Loucy (cell line): Measurements from ENCODE around the gene SPC24.

ENCODE experiments used
- H2AFZ ChIP-seq: fragments of 200-600 bp; sonication (generic); 2 replicates; pipeline ENCODE4 v1.6.0; 2016; ENCODE audit warnings: antibody characterized with exemption, mild to moderate bottlenecking, low read length, moderate library complexity
- H3F3A ChIP-seq: fragments of 200-600 bp; 2 replicates; pipeline ENCODE4 v1.6.0; 2016; ENCODE audit warnings: antibody characterized with exemption, low read depth, mild to moderate bottlenecking
- H3K27me3 ChIP-seq: fragments of 200-600 bp; sonication (generic); 2 replicates; pipeline ENCODE4 v1.6.1; 2014; ENCODE audit warnings: low read length, mild to moderate bottlenecking; ENCODE audit not compliant: insufficient read depth, poor library complexity, severe bottlenecking
- H3K36me3 ChIP-seq: fragments of 200-600 bp; sonication (generic); 2 replicates; pipeline ENCODE4 v1.6.1; 2016; ENCODE audit warnings: low read length; ENCODE audit not compliant: insufficient read depth
- H3K4me1 ChIP-seq: fragments of 200-600 bp; sonication (generic); 2 replicates; pipeline ENCODE4 v1.5.1; 2014; ENCODE audit warnings: low read length, mild to moderate bottlenecking; ENCODE audit not compliant: insufficient read depth, poor library complexity, severe bottlenecking
- H3K4me2 ChIP-seq: fragments of 200-600 bp; sonication (generic); 2 replicates; pipeline ENCODE4 v1.6.0; 2014; ENCODE audit warnings: antibody characterized with exemption, low read length, low read depth, mild to moderate bottlenecking; ENCODE audit not compliant: poor library complexity, severe bottlenecking
- H3K4me3 ChIP-seq: fragments of 200-600 bp; sonication (generic); 2 replicates; pipeline ENCODE4 v1.5.1; 2014; ENCODE audit warnings: low read length, mild to moderate bottlenecking, mixed read lengths; ENCODE audit not compliant: poor library complexity, severe bottlenecking
- H3K79me2 ChIP-seq: fragments of 200-600 bp; sonication (generic); 2 replicates; pipeline ENCODE4 v1.6.1; 2014; ENCODE audit warnings: low read length; ENCODE audit not compliant: insufficient read depth
- H3K9ac ChIP-seq: fragments of 200-600 bp; sonication (generic); 2 replicates; pipeline ENCODE4 v1.6.0; 2014; ENCODE audit warnings: mild to moderate bottlenecking, low read depth, low read length, moderate library complexity; ENCODE audit not compliant: poor library complexity, severe bottlenecking
- H3K9me2 ChIP-seq: fragments of 200-600 bp; sonication (generic); replicated peaks from 2 replicates; pipeline ENCODE4 v1.6.1; 2016; ENCODE audit warnings: low read depth, low read length, mixed read lengths
- H3K9me3 ChIP-seq: fragments of 200-600 bp; sonication (generic); 2 replicates; pipeline ENCODE4 v1.6.1; 2014; ENCODE audit warnings: mild to moderate bottlenecking, antibody characterized with exemption, low read length, low read depth; ENCODE audit not compliant: insufficient read depth
- H4K20me1 ChIP-seq: fragments of 200-600 bp; sonication (generic); 2 replicates; pipeline ENCODE4 v1.6.0; 2014; ENCODE audit warnings: antibody characterized with exemption, low read length, mild to moderate bottlenecking; ENCODE audit not compliant: insufficient read depth, poor library complexity, severe bottlenecking
- EZH2phosphoT487 ChIP-seq: fragments of 200-600 bp; IDR thresholded peaks from 2 replicates; pipeline ENCODE4 v1.6.1; 2018; ENCODE audit warnings: antibody characterized with exemption, mild to moderate bottlenecking, moderate library complexity, borderline replicate concordance
- TF ChIP-seq, protein P1 (sequence below): fragments of 200-600 bp; sonication (generic); conservative IDR thresholded peaks from 2 replicates; pipeline ENCODE4 v1.5.1; 2014; ENCODE audit warnings: mild to moderate bottlenecking, antibody characterized with exemption, low read length

Gene SPC24

DNA sequence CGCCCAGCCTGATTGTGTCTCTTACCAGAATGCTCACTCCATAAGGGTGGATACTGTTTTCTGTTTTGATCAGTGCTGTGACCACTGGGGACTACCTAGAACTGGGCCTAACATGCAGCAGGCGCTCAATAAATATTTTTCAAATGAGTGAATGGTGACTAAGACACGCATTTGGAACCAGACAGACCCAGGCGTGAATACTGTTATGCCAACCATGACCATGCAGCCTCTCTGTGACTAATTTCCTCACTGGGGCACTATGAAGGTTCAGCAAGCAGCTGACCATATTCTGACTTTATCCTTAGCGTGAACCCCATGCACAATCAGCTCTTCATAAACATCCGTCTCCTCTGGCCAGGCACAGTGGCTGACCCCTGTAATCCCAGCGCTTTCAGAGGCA is 13.0 kb upstream of the SPC24 start:
- Histone ChIP-seq H3K4me2 (no peak overlapping the region), H3K4me3 (no peak overlapping the region), H3K9me2 (no peaks in the 10 kb centered on the region), H3K27me3 (no peaks in the 10 kb centered on the region), H4K20me1 (no peaks in the 10 kb centered on the region), H3K36me3 (no peaks in the 10 kb centered on the region), H3K79me2 (no peaks in the 10 kb centered on the region), H3K9me3 (no peaks in the 10 kb centered on the region), H3K9ac (no peak overlapping the region), H3K4me1 (no peaks in the 10 kb centered on the region), H3F3A (no peaks in the 10 kb centered on the region), H2AFZ (no peak overlapping the region)
- TF ChIP-seq, protein P1, sequence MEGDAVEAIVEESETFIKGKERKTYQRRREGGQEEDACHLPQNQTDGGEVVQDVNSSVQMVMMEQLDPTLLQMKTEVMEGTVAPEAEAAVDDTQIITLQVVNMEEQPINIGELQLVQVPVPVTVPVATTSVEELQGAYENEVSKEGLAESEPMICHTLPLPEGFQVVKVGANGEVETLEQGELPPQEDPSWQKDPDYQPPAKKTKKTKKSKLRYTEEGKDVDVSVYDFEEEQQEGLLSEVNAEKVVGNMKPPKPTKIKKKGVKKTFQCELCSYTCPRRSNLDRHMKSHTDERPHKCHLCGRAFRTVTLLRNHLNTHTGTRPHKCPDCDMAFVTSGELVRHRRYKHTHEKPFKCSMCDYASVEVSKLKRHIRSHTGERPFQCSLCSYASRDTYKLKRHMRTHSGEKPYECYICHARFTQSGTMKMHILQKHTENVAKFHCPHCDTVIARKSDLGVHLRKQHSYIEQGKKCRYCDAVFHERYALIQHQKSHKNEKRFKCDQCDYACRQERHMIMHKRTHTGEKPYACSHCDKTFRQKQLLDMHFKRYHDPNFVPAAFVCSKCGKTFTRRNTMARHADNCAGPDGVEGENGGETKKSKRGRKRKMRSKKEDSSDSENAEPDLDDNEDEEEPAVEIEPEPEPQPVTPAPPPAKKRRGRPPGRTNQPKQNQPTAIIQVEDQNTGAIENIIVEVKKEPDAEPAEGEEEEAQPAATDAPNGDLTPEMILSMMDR: no peak
- TF ChIP-seq EZH2phosphoT487: no peak

DNA sequence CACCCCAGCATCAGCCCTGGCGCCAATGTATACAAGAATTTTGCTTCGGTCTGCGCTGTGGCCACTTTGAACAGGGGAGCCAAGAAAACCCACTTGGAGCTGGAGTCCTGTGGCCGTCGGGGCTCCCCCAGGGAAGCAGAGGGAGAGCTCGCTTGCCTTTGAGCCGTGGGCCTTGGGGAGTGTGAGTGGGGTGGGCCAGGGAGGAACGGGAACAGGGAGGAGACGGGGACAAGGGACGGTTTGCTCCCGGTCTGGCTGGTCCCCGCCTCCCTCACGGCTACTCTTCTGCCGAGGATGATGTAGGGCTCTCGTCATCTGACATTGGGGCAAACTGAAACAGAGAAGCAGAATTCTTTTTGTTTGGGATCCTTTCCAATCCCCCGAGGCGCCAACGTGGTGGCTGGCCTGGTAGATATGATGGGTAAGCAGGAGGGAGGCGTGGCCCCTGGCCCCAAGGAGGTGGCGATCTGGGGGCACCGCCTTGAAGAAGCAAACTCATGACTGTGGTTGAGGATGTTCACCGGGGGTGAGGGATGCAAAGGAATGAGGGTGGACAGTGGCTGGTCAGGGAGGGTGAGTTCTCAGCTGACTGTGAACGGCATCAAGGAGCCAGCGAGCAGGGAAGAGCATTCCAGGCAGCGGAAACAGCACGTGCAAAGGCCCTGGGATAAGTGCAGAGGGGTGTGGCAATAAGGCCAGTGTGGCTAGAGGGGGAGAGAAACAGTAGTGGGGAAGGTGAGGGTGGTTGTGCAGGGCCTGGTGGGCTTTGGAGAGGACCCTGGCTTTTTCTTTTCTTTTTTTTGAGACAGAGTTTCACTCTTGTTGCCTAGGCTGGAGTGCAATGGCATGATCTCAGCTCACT is 10.9 kb upstream of the SPC24 start:
- Histone ChIP-seq H3K4me1 (no peaks in the 10 kb centered on the region), H3K27me3 (no peaks in the 10 kb centered on the region), H3K4me2 (no peak overlapping the region), H3K9ac (no peak overlapping the region), H3F3A (no peaks in the 10 kb centered on the region), H3K36me3 (no peaks in the 10 kb centered on the region), H2AFZ (no peak overlapping the region), H3K9me3 (no peaks in the 10 kb centered on the region), H4K20me1 (no peaks in the 10 kb centered on the region), H3K79me2 (no peaks in the 10 kb centered on the region), H3K4me3 (no peak overlapping the region), H3K9me2 (no peaks in the 10 kb centered on the region)
- TF ChIP-seq, protein P1: no peak
- no peak for TF ChIP-seq EZH2phosphoT487

DNA sequence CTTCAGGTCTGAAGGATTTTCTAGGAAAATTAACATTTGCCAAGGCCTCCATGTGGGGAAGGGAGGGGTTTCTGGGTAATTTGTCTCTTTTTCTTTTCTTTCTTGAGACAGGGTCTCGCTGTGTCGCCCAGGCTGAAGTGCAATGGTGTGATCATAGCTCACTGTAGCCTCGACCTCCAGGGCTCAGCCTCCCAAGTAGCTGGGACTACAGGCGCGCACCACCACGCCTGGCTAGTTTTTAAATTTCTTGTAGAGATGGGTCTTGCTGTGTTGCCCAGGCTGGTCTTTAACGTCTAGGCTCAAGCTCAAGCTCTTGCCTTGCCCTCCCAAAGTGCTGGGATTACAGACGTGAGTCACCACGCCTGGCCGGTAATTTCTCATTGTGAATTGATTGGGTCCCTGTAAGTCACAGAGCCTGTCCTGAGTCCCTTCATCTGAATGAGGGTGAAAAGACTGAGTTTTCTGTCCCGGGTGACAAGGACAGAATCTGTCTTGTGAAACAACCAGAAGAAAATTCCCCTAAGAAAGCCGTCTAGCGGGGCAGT is 10.0 kb upstream of the SPC24 start:
- H2AFZ ChIP-seq: no peak overlapping the region
- no peak overlapping the region for H3K4me2 ChIP-seq
- H3F3A ChIP-seq: no peaks in the 10 kb centered on the region
- H3K9ac ChIP-seq: no peak overlapping the region
- no peaks in the 10 kb centered on the region for H3K79me2 ChIP-seq
- no peaks in the 10 kb centered on the region for H3K4me1 ChIP-seq
- no peaks in the 10 kb centered on the region for H3K9me3 ChIP-seq
- no peak for TF ChIP-seq EZH2phosphoT487
- TF ChIP-seq, protein P1: no peak
- H3K27me3 ChIP-seq: no peaks in the 10 kb centered on the region
- no peak overlapping the region for H3K4me3 ChIP-seq
- H4K20me1 ChIP-seq: no peaks in the 10 kb centered on the region
- H3K9me2 ChIP-seq: no peaks in the 10 kb centered on the region
- H3K36me3 ChIP-seq: no peaks in the 10 kb centered on the region
